Panc1 (cell line): ENCODE results near the gene CASTOR1. TPM values are rescaled to one million over a fixed set of nuclear protein-coding genes. Genes with fewer than 3 reads are reported as not detected.

ENCODE experiments used
- ATAC-seq: fragments of 200-7000 bp; cut with Tn5 transposase; 2 replicates; pipeline ENCODE4 v1.9.1; 2020; ENCODE audit warnings: mild to moderate bottlenecking, moderate library complexity
- BruUV-seq: library from RNA; stranded (reverse); fragments of 400-500 nt; replicated peaks from 2 replicates; lab custom pipeline; 2021; lab: Mats Ljungman, UMichigan
- CTCF ChIA-PET: fragments of 300-600 bp; sonication (Branson Sonifier 250); formaldehyde crosslinking; loops from one replicate; lab custom pipeline; 2022; ENCODE audit warnings: antibody characterized with exemption; lab: Charles Lee
- POLR2A ChIA-PET: fragments of 300-600 bp; sonication (Branson Sonifier 250); formaldehyde crosslinking; loops from one replicate; lab custom pipeline; 2022; ENCODE audit warnings: antibody characterized with exemption; lab: Charles Lee
- DNase-seq: peaks from one replicate; pipeline ENCODE4 v3.0.0-alpha.2; 2010; ENCODE audit warnings: low read depth, low spot score
- H3K27ac ChIP-seq: 2 replicates; pipeline ENCODE4 v1.5.1; 2011; ENCODE audit warnings: mild to moderate bottlenecking, low read length, inconsistent platforms
- H3K27me3 ChIP-seq: fragments of 200-500 bp; sonication (Bioruptor generic); 2 replicates; pipeline ENCODE4 v1.6.0; 2014; ENCODE audit warnings: low read length, inconsistent platforms; ENCODE audit not compliant: control insufficient read depth, insufficient read depth
- H3K36me3 ChIP-seq: fragments of 200-500 bp; sonication (Bioruptor generic); 2 replicates; pipeline ENCODE4 v1.5.1; 2014; ENCODE audit warnings: inconsistent platforms, mild to moderate bottlenecking, low read length, moderate library complexity; ENCODE audit not compliant: control insufficient read depth, insufficient read depth
- H3K4me1 ChIP-seq: 2 replicates; pipeline ENCODE4 v1.5.1; 2011; ENCODE audit warnings: inconsistent platforms, mild to moderate bottlenecking, low read length, moderate library complexity; ENCODE audit not compliant: control insufficient read depth, insufficient read depth
- H3K4me3 ChIP-seq, 2 experiments: 2 replicates each; pipeline ENCODE4 v1.5.1; 2011 to 2012; ENCODE audit warnings: low read depth in 2 of 2, low read length in 2 of 2, mild to moderate bottlenecking in 2 of 2, inconsistent platforms in 1 of 2, moderate library complexity in 1 of 2
- H3K9me3 ChIP-seq: fragments of 200-500 bp; sonication (Bioruptor generic); 2 replicates; pipeline ENCODE4 v1.5.1; 2014; ENCODE audit warnings: low read depth, mild to moderate bottlenecking, inconsistent platforms, low read length, moderate library complexity; ENCODE audit not compliant: control insufficient read depth, insufficient read depth
- POLR2AphosphoS5 ChIP-seq: IDR thresholded peaks from 2 replicates; pipeline ENCODE4 v1.6.1; 2012; ENCODE audit warnings: mild to moderate bottlenecking, low read depth, low read length, moderate library complexity
- SIN3A ChIP-seq: IDR thresholded peaks from 2 replicates; pipeline ENCODE4 v1.6.1; 2012; ENCODE audit warnings: low read depth, mild to moderate bottlenecking, low read length, moderate library complexity, borderline replicate concordance; ENCODE audit not compliant: insufficient read depth
- TCF7L2 ChIP-seq: IDR thresholded peaks from 2 replicates; pipeline ENCODE4 v1.6.1; 2011; ENCODE audit warnings: mild to moderate bottlenecking, low read depth, low read length, inconsistent platforms
- in situ Hi-C: cut with HindIII; loops from 2 replicates; pipeline ENCODE4 v1.10.0; 2016; ENCODE audit warnings: low sequenced_read_pairs, low pct_unique_long_range_greater_than_20kb
- intact Hi-C: fragments of 100-400 bp; cut with micrococcal nuclease; formaldehyde crosslinking; loops from one replicate; pipeline ENCODE4 v1.10.0; 2022; ENCODE audit not compliant: unreplicated experiment
- total RNA-seq: library from RNA; stranded (reverse); gene quantifications from one replicate; pipeline ENCODE4 v1.2.1, GENCODE V29; 2021; ENCODE audit not compliant: unreplicated experiment
- TF ChIP-seq, protein P1 (sequence below), 2 experiments: IDR thresholded peaks; 2 replicates each; pipeline ENCODE4 v1.6.1; 2011 to 2012; ENCODE audit warnings: low read depth in 2 of 2, control low read depth in 1 of 2, low read length in 1 of 2, mild to moderate bottlenecking in 1 of 2, moderate library complexity in 1 of 2; ENCODE audit not compliant: insufficient read depth in 1 of 2
- TF ChIP-seq, protein P2 (sequence below): fragments of 450-650 bp; IDR thresholded peaks from 2 replicates; pipeline ENCODE4 v1.5.1; 2017; ENCODE audit warnings: mild to moderate bottlenecking

CASTOR1 gene
- total RNA-seq, 1 experiment from 2014 or later: 6.7 TPM

DNA sequence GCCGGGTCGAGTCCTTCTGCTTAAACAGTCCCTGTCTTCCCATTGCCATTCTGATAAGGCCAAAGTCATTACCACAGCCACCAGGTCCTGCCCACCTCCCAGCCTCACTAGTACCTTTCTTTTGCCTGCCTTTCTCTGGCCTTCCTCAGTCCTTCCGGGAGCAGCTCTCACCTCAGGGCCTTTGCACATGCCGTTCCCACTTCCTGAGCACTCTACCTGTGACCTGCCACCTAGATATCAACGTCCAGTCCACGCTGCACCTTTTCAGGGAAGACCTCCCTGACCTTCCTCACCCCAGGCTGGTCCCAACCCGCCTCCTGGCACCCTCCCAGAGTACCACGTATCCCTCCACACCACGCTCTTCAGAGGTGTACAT, 14.9 kb downstream of the CASTOR1 start:
- no peaks in the 10 kb centered on the region for H3K36me3 ChIP-seq
- intact Hi-C loops (no loop called here), in situ Hi-C loops (no loop called here)
- no peaks in the 10 kb centered on the region; the same call in 1 of the 2 replicates for H3K4me1 ChIP-seq
- POLR2A ChIA-PET: no interaction called here
- DNase-seq (no peak), ATAC-seq (no peak)
- H3K27me3 ChIP-seq: no peaks in the 10 kb centered on the region
- H3K9me3 ChIP-seq: no peaks in the 10 kb centered on the region
- CTCF ChIA-PET: no interaction called here
- TF ChIP-seq TCF7L2: no peak
- TF ChIP-seq, protein P1, sequence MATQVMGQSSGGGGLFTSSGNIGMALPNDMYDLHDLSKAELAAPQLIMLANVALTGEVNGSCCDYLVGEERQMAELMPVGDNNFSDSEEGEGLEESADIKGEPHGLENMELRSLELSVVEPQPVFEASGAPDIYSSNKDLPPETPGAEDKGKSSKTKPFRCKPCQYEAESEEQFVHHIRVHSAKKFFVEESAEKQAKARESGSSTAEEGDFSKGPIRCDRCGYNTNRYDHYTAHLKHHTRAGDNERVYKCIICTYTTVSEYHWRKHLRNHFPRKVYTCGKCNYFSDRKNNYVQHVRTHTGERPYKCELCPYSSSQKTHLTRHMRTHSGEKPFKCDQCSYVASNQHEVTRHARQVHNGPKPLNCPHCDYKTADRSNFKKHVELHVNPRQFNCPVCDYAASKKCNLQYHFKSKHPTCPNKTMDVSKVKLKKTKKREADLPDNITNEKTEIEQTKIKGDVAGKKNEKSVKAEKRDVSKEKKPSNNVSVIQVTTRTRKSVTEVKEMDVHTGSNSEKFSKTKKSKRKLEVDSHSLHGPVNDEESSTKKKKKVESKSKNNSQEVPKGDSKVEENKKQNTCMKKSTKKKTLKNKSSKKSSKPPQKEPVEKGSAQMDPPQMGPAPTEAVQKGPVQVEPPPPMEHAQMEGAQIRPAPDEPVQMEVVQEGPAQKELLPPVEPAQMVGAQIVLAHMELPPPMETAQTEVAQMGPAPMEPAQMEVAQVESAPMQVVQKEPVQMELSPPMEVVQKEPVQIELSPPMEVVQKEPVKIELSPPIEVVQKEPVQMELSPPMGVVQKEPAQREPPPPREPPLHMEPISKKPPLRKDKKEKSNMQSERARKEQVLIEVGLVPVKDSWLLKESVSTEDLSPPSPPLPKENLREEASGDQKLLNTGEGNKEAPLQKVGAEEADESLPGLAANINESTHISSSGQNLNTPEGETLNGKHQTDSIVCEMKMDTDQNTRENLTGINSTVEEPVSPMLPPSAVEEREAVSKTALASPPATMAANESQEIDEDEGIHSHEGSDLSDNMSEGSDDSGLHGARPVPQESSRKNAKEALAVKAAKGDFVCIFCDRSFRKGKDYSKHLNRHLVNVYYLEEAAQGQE (IDR thresholded peaks at IDR 0.05; ENCODE audit: insufficient read depth in 1 of 2, low read depth in 2 of 2, low read length in 1 of 2): no peak
- TF ChIP-seq POLR2AphosphoS5: no peak
- TF ChIP-seq, protein P2, sequence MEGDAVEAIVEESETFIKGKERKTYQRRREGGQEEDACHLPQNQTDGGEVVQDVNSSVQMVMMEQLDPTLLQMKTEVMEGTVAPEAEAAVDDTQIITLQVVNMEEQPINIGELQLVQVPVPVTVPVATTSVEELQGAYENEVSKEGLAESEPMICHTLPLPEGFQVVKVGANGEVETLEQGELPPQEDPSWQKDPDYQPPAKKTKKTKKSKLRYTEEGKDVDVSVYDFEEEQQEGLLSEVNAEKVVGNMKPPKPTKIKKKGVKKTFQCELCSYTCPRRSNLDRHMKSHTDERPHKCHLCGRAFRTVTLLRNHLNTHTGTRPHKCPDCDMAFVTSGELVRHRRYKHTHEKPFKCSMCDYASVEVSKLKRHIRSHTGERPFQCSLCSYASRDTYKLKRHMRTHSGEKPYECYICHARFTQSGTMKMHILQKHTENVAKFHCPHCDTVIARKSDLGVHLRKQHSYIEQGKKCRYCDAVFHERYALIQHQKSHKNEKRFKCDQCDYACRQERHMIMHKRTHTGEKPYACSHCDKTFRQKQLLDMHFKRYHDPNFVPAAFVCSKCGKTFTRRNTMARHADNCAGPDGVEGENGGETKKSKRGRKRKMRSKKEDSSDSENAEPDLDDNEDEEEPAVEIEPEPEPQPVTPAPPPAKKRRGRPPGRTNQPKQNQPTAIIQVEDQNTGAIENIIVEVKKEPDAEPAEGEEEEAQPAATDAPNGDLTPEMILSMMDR: no peak
- no peak for TF ChIP-seq SIN3A
- BruUV-seq: no TSS peak
- H3K4me3 ChIP-seq: no peak overlapping the region
- no peak overlapping the region for H3K27ac ChIP-seq

DNA sequence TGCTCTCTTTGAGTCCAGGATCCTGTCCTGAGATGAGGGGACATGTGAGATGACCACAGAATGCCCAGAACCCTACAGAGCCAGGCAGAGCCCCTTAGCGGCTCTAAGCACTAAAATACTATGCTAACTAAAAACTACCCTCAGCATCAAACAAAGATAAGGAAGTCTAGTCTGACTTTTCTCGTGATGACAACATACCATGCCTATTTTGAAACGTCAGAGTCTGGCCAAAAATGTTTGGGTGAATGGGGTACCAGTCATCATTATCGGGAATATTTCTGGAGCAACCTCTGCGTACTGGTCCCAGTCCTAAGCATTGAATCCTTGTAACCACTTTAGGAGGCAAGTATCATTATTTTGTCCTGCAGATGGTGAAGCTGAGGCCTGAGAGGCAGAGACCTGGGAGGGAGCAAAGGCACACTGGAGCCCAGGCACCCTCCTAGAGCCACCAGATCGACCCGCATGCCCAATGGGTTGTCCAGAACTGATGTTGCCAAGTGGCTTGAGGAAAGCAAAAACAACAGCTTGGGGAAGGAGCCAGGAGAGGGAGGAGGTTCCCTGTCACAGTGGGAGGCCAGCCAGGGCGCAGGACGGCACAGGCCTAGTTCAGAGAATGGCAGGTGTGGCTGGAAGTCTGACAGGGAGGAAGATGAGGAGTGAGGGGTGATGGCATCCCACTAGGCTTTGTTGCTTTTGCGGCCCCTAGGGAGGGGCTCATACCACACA, 15.4 kb downstream of the CASTOR1 start:
- POLR2A ChIA-PET: no interaction called here
- H3K9me3 ChIP-seq: no peaks in the 10 kb centered on the region
- CTCF ChIA-PET: no interaction called here
- intact Hi-C loops (no loop called here), in situ Hi-C loops (no loop called here)
- H3K36me3 ChIP-seq: no peaks in the 10 kb centered on the region
- DNase-seq (no peak), ATAC-seq (no peak)
- H3K4me3 ChIP-seq: no peak overlapping the region
- no peaks in the 10 kb centered on the region for H3K27me3 ChIP-seq
- no TSS peak for BruUV-seq
- TF ChIP-seq POLR2AphosphoS5: no peak
- no peak for TF ChIP-seq TCF7L2
- TF ChIP-seq, protein P2: no peak
- TF ChIP-seq SIN3A: no peak
- no peak overlapping the region for H3K27ac ChIP-seq
- no peaks in the 10 kb centered on the region; the same call in 1 of the 2 replicates for H3K4me1 ChIP-seq
